Iris pigment epithelial cell (primary cell): ENCODE data around the gene TSPAN12.
A peak's percentile ranks its signal among the peaks of the same experiment; 100 is the strongest.

ENCODE experiments used
- DNase-seq: peaks from one replicate; pipeline ENCODE4 v3.0.0-alpha.2; 2011; ENCODE audit warnings: low read depth

The TSPAN12 gene

DNA sequence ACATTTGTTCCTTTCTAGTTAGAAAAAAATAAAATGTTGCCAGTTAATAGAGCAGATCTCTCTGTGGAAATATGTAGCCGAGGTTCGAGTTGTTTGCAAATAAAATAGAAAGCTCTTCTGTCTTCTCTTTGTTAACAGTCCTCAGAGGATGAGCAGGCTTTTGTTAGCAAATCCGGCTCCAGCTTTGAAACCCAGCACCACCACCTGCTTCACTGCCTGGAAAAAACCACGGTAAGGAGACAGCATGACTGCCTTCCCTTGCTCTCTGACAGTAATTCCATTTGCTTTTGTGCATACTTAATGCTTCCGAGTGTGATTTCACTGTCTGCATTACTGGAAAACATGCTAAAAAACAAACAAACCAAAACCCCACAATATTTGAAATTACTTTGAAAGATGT lies 115.6 kb downstream of the TSPAN12 start:
- no peak for DNase-seq

DNA sequence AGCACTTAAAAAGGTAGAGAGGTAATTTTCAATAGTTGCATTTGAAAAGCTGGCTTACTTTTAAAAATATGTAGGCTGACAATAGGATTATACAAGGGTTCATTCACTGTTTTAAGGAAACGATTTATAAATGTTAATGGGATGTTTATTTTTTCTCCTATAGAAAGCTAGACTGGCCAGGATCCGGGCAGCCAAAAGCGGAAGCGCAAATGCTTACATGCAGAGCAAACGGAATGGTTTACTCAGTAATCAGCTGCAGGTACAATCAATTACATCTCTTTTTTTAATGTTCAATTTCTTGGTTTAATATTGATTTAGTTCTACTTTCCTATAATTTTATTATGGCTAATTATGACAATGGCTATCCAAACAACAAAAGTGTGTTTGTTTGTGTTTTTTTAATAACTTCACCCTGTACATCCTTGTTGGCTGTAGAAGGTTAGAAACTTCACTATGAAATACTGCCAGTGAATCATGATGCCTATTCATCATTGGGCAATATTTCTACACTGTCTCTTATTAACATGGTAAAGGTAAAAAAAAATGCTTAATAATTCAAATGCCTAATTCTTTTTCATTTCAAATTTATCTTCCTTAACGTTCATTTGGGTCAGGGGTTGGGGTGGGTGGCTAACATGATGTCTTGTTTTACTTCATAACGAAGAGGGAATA lies 116.4 kb downstream of the TSPAN12 start:
- no peak for DNase-seq

DNA sequence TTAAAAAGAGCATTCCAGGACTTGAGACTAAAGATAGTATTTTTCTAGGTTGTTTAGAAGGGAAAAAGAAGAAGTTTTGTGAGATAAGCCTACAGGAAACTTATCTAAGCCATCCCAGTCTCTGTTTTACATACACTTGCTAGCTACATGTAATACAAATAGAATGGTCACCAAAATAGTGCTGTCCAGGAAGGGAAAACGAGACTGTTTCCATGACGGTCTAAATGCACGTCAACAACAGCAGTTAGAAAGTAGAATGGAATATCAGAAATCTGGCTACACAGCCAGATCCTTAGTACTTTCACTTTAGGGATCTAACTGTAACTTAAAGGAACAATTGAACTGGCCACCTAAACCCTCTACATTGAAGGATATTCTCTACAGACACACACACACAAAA lies 117.6 kb downstream of the TSPAN12 start:
- DNase-seq = peak; percentile 32

DNA sequence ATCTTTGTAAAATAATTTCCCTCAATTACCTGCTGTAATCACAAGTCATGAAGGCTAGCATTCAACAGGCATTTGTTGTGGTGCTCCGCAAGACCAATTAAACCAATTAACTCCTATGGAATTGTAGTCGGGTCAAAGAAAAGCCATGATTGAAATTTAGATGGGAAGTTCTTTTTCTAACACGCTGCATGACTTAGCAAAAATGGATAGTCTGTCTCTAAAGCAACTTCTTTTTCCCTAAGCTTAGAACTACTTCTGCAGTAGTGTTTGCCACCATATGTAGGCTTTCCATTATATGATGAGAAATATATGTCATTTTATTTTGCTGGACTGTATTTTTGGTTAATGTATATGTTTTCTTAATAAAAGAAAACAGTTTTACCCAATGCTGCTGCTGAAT lies 119.1 kb downstream of the TSPAN12 start:
- no peak for DNase-seq
